AG08396 (cell line): ENCODE results near the gene HMCN1.
A peak's percentile ranks its signal among the peaks of the same experiment; 100 is the strongest.

Source experiments
- DNase-seq: peaks from one replicate; pipeline ENCODE4 v3.0.0; 2012; ENCODE audit warnings: low spot score, mixed read lengths

Gene HMCN1

GRCh38 chr1:185804608-185805007, 70.4 kb downstream of the HMCN1 start:
- DNase-seq = no peak

GRCh38 chr1:185807275-185807674, 73.1 kb downstream of the HMCN1 start:
- DNase-seq = no peak

GRCh38 chr1:185808631-185809030, 74.4 kb downstream of the HMCN1 start:
- DNase-seq = no peak

GRCh38 chr1:185811073-185811709, 77.0 kb downstream of the HMCN1 start:
- no peak for DNase-seq

- DNase-seq = no peak
Measured at GRCh38 chr1:185812934-185813333, 78.7 kb downstream of the HMCN1 start.

- DNase-seq = peak; percentile 11
Measured at GRCh38 chr1:185813401-185813979, 79.3 kb downstream of the HMCN1 start.

GRCh38 chr1:185816460-185816859, 82.3 kb downstream of the HMCN1 start:
- no peak for DNase-seq

GRCh38 chr1:185819798-185820197, 85.6 kb downstream of the HMCN1 start:
- DNase-seq = no peak

- DNase-seq = no peak
Measured at GRCh38 chr1:185821612-185822385, 87.6 kb downstream of the HMCN1 start.

- DNase-seq = no peak
Measured at GRCh38 chr1:185823467-185823866, 89.3 kb downstream of the HMCN1 start.

- no peak for DNase-seq
Measured at GRCh38 chr1:185824106-185824505, 89.9 kb downstream of the HMCN1 start.

- no peak for DNase-seq
Measured at GRCh38 chr1:185825556-185825955, 91.4 kb downstream of the HMCN1 start.

- no peak for DNase-seq
Measured at GRCh38 chr1:185834371-185834905, 100.2 kb downstream of the HMCN1 start.

- DNase-seq = no peak
Measured at GRCh38 chr1:185835191-185835590, 101.0 kb downstream of the HMCN1 start.

GRCh38 chr1:185837711-185838110, 103.5 kb downstream of the HMCN1 start:
- DNase-seq = no peak

GRCh38 chr1:185838111-185838510, 103.9 kb downstream of the HMCN1 start:
- DNase-seq = no peak

GRCh38 chr1:185840880-185841279, 106.7 kb downstream of the HMCN1 start:
- DNase-seq = no peak

GRCh38 chr1:185843297-185843869, 109.2 kb downstream of the HMCN1 start:
- no peak for DNase-seq

GRCh38 chr1:185843986-185844385, 109.8 kb downstream of the HMCN1 start:
- DNase-seq = no peak

- DNase-seq = peak; percentile 7
Measured at GRCh38 chr1:185846672-185847444, 112.7 kb downstream of the HMCN1 start.

GRCh38 chr1:185849014-185849413, 114.8 kb downstream of the HMCN1 start:
- DNase-seq = no peak

GRCh38 chr1:185850366-185850765, 116.2 kb downstream of the HMCN1 start:
- DNase-seq = peak; percentile 16
